ENCODE data around the gene NTNG2. TPM values are rescaled to one million over a fixed set of nuclear protein-coding genes. Genes with fewer than 3 reads are reported as not detected.

NTNG2 gene
- total RNA-seq, 4 donors from 2014 or later = 0.44 to 1.2 (median 0.75) TPM

- 36 to 38% methylated on average over 19 to 20 of the region's 20 CpGs for WGBS, 2 donors
- DNase-seq = no peak
- Histone ChIP-seq H3K4me3 (replicated peaks in 1 of 3) (no peak overlapping the region), H3K36me3 (no peaks in the 10 kb centered on the region), H3K27me3 (no peaks in the 10 kb centered on the region), H3K27ac (no peak overlapping the region), H3K9me3 (no peaks in the 10 kb centered on the region), H3K4me1 (no peaks in the 10 kb centered on the region)
- TF ChIP-seq POLR2A (IDR thresholded peaks at IDR 0.05) = no peak
- intact Hi-C loops (cut with DNase I) = no loop called here
These were observed 23.5 kb downstream of the NTNG2 start for GRCh38 chr9:132185073-132186009.

GRCh38 chr9:132187121-132187620, 25.3 kb downstream of the NTNG2 start:
- H3K36me3 ChIP-seq = no peaks in the 10 kb centered on the region
- intact Hi-C loops (cut with DNase I) = no loop called here
- H3K9me3 ChIP-seq = no peaks in the 10 kb centered on the region
- H3K27me3 ChIP-seq = no peaks in the 10 kb centered on the region
- no peak overlapping the region for H3K4me3 ChIP-seq (replicated peaks in 1 of 3)
- H3K4me1 ChIP-seq = no peaks in the 10 kb centered on the region
- TF ChIP-seq, protein P1, sequence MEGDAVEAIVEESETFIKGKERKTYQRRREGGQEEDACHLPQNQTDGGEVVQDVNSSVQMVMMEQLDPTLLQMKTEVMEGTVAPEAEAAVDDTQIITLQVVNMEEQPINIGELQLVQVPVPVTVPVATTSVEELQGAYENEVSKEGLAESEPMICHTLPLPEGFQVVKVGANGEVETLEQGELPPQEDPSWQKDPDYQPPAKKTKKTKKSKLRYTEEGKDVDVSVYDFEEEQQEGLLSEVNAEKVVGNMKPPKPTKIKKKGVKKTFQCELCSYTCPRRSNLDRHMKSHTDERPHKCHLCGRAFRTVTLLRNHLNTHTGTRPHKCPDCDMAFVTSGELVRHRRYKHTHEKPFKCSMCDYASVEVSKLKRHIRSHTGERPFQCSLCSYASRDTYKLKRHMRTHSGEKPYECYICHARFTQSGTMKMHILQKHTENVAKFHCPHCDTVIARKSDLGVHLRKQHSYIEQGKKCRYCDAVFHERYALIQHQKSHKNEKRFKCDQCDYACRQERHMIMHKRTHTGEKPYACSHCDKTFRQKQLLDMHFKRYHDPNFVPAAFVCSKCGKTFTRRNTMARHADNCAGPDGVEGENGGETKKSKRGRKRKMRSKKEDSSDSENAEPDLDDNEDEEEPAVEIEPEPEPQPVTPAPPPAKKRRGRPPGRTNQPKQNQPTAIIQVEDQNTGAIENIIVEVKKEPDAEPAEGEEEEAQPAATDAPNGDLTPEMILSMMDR (IDR thresholded peaks at IDR 0.05) = no peak
- no peak for TF ChIP-seq POLR2A (IDR thresholded peaks at IDR 0.05)
- no peak overlapping the region for H3K27ac ChIP-seq
- WGBS, 2 donors = 48% methylated on average over 14 of the region's 14 CpGs
- DNase-seq = no peak

GRCh38 chr9:132190966-132191365, 29.1 kb downstream of the NTNG2 start:
- no peaks in the 10 kb centered on the region for H3K4me1 ChIP-seq
- no peak overlapping the region for H3K4me3 ChIP-seq (replicated peaks in 1 of 3)
- H3K27ac ChIP-seq = no peak overlapping the region
- no peak for DNase-seq
- no peaks in the 10 kb centered on the region for H3K9me3 ChIP-seq
- no peaks in the 10 kb centered on the region for H3K27me3 ChIP-seq
- no peaks in the 10 kb centered on the region for H3K36me3 ChIP-seq
- TF ChIP-seq POLR2A (IDR thresholded peaks at IDR 0.05) = no peak
- TF ChIP-seq, protein P1 (IDR thresholded peaks at IDR 0.05) = no peak
- intact Hi-C loops (cut with DNase I) = no loop called here
- 74 to 76% methylated on average over 10 of the region's 10 CpGs for WGBS, 2 donors

DNA sequence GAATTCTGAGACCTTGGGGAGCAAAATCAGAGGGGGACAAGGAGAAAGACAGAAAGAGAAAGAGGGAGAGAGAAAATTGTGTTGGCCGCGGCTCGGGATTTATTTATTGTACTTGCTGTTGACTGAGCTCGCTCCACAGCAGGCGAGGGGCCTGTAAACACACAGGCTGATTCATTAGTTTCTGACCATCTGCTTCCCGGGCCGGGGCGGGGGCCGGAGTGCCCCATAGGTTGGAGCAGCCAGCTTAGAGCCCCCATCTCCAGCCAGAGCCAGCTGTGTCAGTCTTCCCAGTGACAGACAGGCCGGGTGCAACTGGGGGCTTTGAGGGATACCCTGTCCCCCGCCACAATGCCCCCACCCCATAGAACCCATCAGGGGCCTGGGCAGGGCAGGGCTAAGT, 30.9 kb downstream of the NTNG2 start:
- WGBS, 2 donors = 60 to 65% methylated on average over 11 of the region's 11 CpGs
- H3K4me1 ChIP-seq = no peaks in the 10 kb centered on the region
- DNase-seq = no peak
- H3K36me3 ChIP-seq = no peaks in the 10 kb centered on the region
- intact Hi-C loops (cut with DNase I) = no loop called here
- H3K27me3 ChIP-seq = no peaks in the 10 kb centered on the region
- no peak overlapping the region for H3K27ac ChIP-seq
- TF ChIP-seq, protein P1 (IDR thresholded peaks at IDR 0.05) = no peak
- no peak for TF ChIP-seq POLR2A (IDR thresholded peaks at IDR 0.05)
- H3K9me3 ChIP-seq = no peaks in the 10 kb centered on the region
- no peak overlapping the region for H3K4me3 ChIP-seq (replicated peaks in 1 of 3)

DNA sequence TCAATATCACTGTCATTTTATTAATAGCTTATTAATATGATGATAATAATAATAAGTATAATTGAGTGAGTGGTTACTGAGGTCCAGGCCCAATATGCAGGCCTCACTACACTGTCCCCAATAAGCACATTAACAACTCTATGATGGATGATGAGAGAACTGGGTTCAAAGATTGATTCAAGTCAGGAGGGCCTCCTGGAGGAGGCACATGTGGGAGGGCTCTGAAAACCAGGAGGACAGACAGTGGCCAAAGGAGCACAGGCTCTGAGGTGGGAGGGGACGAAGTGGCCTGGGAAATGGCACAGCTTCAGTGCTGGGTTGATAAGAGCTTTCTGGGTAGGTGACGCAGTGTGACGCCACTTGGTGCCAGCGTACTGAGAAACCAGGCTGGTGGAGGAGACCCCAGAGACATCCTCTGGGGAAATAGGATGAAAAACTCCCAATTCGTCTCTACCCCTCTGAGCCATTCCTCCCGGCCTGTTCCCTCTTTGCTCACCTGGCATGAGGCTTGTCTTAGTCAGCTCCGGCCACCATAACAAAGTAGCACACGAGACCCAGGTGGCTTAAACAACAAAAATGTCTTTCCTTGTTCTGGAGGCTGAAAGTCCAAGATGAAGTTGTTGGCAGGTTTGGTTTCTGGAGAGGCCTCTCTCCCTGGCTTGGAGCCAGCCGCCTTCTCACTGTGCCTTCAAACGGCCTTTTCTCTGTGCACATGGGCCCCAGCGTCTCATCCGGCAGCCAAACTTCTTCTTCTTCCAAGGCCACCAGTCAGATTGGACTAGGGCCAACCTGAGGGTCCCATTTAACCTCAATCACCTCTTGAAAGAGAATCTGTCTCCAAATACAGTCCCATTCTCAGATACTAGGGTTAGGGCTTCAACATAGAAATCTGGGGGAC, 31.6 kb downstream of the NTNG2 start:
- intact Hi-C loops (cut with DNase I) = no loop called here
- no peaks in the 10 kb centered on the region for H3K36me3 ChIP-seq
- no peak for DNase-seq
- TF ChIP-seq, protein P1 (IDR thresholded peaks at IDR 0.05) = no peak
- no peak for TF ChIP-seq POLR2A (IDR thresholded peaks at IDR 0.05)
- 78% methylated on average over 12 of the region's 12 CpGs for WGBS, 2 donors
- H3K4me3 ChIP-seq (replicated peaks in 1 of 3) = no peak overlapping the region
- no peak overlapping the region for H3K27ac ChIP-seq
- H3K9me3 ChIP-seq = no peaks in the 10 kb centered on the region
- no peaks in the 10 kb centered on the region for H3K27me3 ChIP-seq
- no peaks in the 10 kb centered on the region for H3K4me1 ChIP-seq
